ENCODE measurements around the gene TNFRSF25. TPM values are rescaled to one million over a fixed set of nuclear protein-coding genes. Genes with fewer than 3 reads are reported as not detected.
"Not testable (repeated sequence)": the region's sequence is repeated elsewhere in the genome, so short reads cannot be mapped to it uniquely, and the experiment has no call there.

TNFRSF25 gene
- polyA plus RNA-seq, 1 experiment, result 3.3 TPM

DNA sequence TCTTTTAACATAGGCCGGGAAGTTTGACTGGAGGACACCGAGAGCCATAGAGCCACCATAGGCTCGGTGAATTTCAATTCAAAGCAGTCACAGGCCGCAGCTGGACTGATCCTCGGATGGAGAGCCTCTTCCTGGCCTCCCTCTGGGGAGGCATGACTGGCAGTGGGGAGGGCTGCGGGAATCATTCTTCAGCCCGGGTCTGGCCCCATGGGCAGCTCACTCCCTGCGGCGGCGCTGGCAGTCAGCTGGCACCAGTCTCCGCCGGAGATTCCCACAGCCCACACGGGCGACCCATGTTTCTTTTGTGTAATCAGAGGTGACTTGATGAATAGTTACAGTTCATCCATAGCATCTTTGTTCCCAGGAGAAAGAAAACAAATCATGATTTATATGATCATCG lies 30.8 kb downstream of the TNFRSF25 start:
- Histone ChIP-seq H3K4me3 (ENCODE audit: low read depth, low read length) (no peak overlapping the region), H3K36me3 (ENCODE audit: control insufficient read depth, insufficient read depth, low read length) (no peaks in the 10 kb centered on the region), H3K27me3 (ENCODE audit: control insufficient read depth, insufficient read depth, low read length) (peaks cover 11% of the 10 kb centered on the region)
- POLR2A ChIA-PET, result no interaction called here
- DNase-seq (ENCODE audit: low read depth), result no peak
- TF ChIP-seq, protein P1, sequence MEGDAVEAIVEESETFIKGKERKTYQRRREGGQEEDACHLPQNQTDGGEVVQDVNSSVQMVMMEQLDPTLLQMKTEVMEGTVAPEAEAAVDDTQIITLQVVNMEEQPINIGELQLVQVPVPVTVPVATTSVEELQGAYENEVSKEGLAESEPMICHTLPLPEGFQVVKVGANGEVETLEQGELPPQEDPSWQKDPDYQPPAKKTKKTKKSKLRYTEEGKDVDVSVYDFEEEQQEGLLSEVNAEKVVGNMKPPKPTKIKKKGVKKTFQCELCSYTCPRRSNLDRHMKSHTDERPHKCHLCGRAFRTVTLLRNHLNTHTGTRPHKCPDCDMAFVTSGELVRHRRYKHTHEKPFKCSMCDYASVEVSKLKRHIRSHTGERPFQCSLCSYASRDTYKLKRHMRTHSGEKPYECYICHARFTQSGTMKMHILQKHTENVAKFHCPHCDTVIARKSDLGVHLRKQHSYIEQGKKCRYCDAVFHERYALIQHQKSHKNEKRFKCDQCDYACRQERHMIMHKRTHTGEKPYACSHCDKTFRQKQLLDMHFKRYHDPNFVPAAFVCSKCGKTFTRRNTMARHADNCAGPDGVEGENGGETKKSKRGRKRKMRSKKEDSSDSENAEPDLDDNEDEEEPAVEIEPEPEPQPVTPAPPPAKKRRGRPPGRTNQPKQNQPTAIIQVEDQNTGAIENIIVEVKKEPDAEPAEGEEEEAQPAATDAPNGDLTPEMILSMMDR (IDR thresholded peaks at IDR 0.05; ENCODE audit: insufficient read depth, low read depth, low read length), result no peak
- CTCF ChIA-PET, result interaction anchor here (1.3 to 1.4 kb wide), 2 partner anchors 13 to 46 kb away, joined by 3 to 4 read pairs; no protein-coding TSS in a partner anchor

DNA sequence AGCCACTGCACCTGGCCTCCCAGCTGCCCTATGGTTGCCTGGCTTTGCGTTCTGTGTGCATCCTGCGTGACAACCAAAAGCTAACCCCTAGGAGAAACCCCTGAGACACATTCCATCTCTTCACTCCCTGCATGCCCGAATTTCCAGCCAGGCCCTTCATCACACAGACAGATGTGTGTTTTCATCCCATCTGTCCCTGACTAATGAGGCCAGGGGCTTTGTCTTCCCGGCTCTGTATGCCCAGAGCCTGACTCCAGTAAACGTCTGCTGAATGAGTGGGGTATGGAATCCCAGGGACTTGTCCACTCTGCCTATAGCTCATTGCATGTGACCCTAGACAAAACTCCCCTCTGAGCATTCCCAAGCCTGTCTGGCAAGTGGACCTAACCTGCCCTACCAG lies 31.8 kb downstream of the TNFRSF25 start:
- CTCF ChIA-PET, result interaction anchor here (1.2 to 1.4 kb wide), 2 partner anchors 23 to 46 kb away, joined by 3 to 4 read pairs; no protein-coding TSS in a partner anchor
- POLR2A ChIA-PET, result no interaction called here
- TF ChIP-seq, protein P1 (IDR thresholded peaks at IDR 0.05; ENCODE audit: insufficient read depth, low read depth, low read length), result no peak
- Histone ChIP-seq H3K36me3 (ENCODE audit: control insufficient read depth, insufficient read depth, low read length) (no peaks in the 10 kb centered on the region), H3K4me3 (ENCODE audit: low read depth, low read length) (no peak overlapping the region), H3K27me3 (ENCODE audit: control insufficient read depth, insufficient read depth, low read length) (peaks cover 16% of the 10 kb centered on the region)
- no peak for DNase-seq (ENCODE audit: low read depth)

DNA sequence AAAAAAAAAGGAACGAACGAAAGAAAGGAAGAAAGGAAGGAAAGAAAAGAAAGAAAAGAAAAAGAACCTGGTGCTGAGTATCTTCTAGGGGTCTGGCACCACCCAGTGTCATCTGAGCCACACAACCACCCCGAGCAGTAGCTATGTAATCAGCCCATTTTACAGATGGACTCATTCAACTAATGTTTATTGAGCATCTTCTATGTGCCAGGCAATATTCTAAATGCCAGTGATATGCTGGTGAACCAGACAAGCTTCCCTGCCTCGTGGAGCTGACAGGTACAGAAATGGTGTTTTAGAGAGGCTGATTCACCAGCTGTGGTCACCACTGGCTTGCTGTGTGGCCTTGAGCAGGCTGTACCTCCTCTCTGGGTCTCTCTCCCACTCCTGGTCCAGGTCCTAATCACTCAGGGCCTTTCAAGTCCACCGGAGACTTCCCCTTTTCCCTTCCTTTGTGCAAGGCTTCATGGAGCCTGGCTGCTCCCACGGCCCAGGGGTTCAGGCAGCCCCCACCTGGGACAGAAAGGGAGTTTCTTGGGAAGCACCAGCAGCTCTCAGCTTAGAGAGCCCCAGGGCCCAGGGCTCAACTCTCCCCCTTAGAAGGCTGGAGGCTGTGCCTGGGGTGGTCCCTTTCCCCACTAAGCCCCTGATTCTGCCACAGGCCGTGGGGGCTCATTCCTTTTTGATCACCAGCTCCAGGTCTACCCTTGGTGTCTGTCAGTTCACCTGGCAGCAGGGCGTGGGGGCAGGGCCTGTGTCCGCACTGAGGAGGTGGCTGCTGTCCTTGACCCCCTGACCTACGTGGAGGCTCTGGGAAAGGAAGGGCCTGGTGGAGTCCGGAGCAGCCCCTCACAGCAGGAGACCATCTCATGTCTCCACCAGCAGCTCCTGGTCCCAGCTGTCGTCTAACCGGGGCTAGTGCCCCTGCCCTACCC lies 34.1 kb downstream of the TNFRSF25 start:
- H3K36me3 ChIP-seq (ENCODE audit: control insufficient read depth, insufficient read depth, low read length); H3K4me3 ChIP-seq (ENCODE audit: low read depth, low read length); DNase-seq (ENCODE audit: low read depth); POLR2A ChIA-PET: not testable (repeated sequence)
- peaks cover 13% of the 10 kb centered on the region for H3K27me3 ChIP-seq (ENCODE audit: control insufficient read depth, insufficient read depth, low read length)
- CTCF ChIA-PET, result interaction anchor here (0.8 to 2.0 kb wide), 3 partner anchors 8 to 185 kb away, joined by 4 to 10 read pairs (median 5); no protein-coding TSS in a partner anchor

DNA sequence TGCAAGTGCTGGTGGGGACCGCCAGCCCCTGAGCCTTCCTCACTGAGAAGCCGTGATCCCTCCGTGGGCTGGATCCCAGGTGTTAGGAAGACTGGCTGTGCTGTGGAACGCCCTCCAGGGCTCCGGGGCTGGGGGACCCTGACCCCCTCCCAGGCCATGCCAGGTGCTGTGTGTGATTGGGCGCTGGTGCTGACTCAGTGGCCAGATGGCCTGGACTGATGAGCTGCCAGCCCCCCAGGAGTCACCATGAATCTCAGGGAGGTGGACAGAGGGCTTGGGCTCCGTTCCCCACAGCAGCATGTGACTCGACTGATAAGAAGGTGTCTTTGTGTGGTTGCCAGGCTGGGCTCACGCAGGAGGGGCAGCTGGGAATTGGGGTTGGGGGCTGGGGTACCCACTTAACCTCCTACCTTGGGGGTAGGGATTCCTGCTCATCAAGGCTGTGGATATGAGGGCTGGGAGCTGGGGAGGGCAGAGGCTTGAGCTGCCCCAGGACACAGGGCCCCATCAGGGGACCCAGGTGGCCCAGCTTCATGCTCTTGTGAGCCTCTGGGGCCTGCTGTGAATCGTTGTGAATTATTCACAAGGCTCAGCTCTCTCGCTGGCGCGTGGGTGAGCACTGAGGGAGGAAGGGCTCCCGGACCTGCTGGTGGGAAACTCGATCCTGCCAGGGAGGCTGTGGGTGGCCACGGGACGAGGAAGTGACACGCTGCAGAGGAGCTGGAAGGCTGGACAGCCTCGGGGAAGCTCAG lies 36.1 kb downstream of the TNFRSF25 start:
- CTCF ChIA-PET, result interaction anchor here (0.9 to 3.0 kb wide), 6 partner anchors 8 to 185 kb away, joined by 3 to 15 read pairs (median 5); no protein-coding TSS in a partner anchor

DNA sequence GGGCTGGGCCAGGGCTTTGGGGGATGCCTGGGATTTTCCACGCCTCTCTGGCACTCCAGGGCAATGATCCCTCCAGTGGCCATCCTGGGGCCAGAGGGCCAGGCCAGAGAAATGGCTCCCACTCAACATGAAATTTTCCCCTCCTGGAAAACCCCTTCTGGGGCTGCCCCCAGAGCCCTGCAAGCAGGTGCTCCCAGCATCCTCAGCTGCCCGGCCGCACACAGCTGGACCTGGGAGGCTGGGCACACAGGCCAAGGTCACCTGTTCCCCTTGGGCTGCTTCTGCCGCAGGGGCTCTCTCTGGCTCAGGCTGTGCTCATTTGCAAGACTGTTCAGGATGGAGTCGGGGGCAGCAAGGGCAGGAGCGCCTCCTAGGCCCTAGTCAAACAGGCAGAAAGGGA lies 37.5 kb downstream of the TNFRSF25 start:
- H3K4me3 ChIP-seq (ENCODE audit: low read depth, low read length); DNase-seq (ENCODE audit: low read depth); POLR2A ChIA-PET; H3K36me3 ChIP-seq (ENCODE audit: control insufficient read depth, insufficient read depth, low read length): not testable (repeated sequence)
- CTCF ChIA-PET, result interaction anchor here (3.0 kb wide), 1 partner anchor 10 kb away, joined by 15 read pairs; no protein-coding TSS in a partner anchor
- H3K27me3 ChIP-seq (ENCODE audit: control insufficient read depth, insufficient read depth, low read length), result peaks cover 36% of the 10 kb centered on the region

More for the DNA sequence above, 36.1 kb downstream of the TNFRSF25 start:
- DNase-seq (ENCODE audit: low read depth); POLR2A ChIA-PET; H3K36me3 ChIP-seq (ENCODE audit: control insufficient read depth, insufficient read depth, low read length); H3K4me3 ChIP-seq (ENCODE audit: low read depth, low read length): not testable (repeated sequence)
- peaks cover 27% of the 10 kb centered on the region for H3K27me3 ChIP-seq (ENCODE audit: control insufficient read depth, insufficient read depth, low read length)

DNA sequence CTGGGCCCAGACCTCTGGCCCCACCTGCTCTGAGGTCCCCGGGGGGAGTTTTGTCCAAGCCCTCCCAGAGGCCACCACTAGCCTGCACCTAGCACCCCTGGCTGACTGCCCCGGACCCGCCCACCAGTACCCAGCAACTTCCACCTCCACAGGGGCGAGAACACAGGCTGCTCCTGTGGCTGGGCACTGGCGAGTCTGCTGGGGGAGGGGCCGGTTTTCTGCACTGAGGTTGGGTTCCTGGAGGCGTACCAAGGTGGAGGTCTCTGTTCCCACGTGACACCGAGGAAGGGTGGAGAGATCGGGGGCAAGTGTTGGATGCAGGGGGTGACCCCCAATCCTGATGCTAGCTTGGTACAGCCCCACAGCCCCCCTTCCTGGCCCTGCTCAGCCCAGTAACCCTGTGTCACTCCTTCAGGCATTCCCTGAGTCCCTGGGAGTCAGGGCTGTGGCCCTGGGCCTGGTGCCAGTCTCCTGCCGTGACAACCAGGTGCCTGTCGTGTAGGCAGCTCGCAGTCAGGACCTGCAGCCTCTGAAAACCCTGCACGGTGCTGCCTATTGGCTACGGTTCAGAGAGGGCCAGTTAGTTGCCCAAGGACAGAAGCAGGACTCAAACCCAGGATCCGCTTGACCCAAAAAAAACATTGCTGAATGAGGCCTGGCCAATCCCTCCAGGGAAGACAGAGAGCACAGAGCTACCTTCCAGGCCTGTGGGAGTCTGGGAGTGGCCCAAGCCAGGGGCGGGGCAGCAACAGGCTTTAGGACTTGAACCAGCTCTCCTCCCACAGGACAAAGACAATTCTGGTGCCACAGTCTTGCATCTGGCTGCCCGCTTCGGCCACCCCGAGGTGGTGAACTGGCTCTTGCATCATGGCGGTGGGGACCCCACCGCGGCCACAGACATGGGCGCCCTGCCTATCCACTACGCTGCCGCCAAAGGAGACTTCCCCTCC lies 38.3 kb downstream of the TNFRSF25 start:
- H3K4me3 ChIP-seq (ENCODE audit: low read depth, low read length), result no peak overlapping the region
- TF ChIP-seq, protein P1 (IDR thresholded peaks at IDR 0.05; ENCODE audit: insufficient read depth, low read depth, low read length), result no peak
- POLR2A ChIA-PET, result no interaction called here
- peaks cover 38% of the 10 kb centered on the region for H3K27me3 ChIP-seq (ENCODE audit: control insufficient read depth, insufficient read depth, low read length)
- DNase-seq (ENCODE audit: low read depth), result no peak
- CTCF ChIA-PET, result interaction anchor here (1.3 to 3.0 kb wide), 3 partner anchors 11 to 181 kb away, joined by 5 to 21 read pairs (median 15); no protein-coding TSS in a partner anchor
- no peaks in the 10 kb centered on the region for H3K36me3 ChIP-seq (ENCODE audit: control insufficient read depth, insufficient read depth, low read length)
